HK-2 (cell line): ENCODE data around the gene INTS6.

Experiments
- DNase-seq: peaks from one replicate; pipeline ENCODE4 v3.0.0-alpha.2; 2018; ENCODE audit not compliant: unreplicated experiment

Gene INTS6

DNA sequence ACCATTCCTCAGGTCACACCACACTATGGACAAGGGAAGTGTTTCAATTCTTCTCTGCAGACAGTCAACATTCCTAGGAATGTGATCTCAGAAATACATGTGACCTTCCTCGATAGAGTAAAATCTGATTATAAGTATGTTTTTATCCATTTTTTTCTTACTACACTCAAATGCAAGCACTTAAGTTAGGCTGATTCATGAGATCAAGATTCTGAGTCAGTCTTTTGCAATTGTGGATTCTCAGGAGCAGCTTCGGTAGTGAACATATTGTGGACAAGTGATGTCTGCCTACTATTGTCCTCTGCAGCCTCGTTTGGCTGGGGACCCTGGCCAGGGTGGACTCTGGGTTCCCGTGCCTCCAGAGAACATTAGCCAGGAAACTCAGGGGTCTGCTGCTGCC is 110.1 kb downstream of the INTS6 start:
- DNase-seq = no peak

DNA sequence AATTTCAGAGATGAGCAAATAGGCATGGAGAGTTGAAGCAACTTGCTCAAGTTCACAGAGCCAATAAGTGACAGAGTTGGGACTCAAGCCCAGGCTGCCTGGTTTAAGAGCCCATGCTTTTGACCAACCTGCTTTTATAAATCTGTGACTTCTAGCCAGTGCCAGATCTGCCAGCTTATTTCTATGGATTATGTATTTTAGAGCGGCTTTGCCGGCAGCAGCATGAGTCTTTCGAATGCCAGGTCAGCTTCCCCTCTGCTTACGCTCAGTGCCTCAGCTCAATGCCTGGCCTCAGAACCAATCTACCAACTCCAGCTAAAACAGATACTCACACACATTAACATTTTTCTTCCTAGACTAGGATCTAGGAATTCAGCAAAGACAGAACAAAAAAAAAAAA is 111.0 kb downstream of the INTS6 start:
- DNase-seq = no peak

DNA sequence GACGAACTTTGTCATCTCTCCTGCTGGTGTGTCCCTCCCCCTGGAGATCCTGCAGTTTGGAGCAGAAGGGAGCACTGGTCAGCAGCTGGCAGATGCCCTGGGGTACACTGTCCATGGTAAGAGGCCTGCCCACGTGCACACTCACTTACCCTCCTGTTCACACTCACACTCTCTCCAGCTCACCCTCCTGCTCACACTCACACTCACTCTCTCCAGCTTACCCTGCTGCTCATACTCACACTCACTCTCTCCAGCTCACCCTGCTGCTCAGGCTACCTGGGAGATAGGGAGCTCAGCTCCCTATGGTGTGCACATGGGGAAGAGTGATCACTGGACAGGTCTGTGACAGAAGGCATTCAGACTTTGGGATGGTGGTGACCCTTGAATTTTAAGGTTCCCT is 111.6 kb downstream of the INTS6 start:
- DNase-seq = no peak

DNA sequence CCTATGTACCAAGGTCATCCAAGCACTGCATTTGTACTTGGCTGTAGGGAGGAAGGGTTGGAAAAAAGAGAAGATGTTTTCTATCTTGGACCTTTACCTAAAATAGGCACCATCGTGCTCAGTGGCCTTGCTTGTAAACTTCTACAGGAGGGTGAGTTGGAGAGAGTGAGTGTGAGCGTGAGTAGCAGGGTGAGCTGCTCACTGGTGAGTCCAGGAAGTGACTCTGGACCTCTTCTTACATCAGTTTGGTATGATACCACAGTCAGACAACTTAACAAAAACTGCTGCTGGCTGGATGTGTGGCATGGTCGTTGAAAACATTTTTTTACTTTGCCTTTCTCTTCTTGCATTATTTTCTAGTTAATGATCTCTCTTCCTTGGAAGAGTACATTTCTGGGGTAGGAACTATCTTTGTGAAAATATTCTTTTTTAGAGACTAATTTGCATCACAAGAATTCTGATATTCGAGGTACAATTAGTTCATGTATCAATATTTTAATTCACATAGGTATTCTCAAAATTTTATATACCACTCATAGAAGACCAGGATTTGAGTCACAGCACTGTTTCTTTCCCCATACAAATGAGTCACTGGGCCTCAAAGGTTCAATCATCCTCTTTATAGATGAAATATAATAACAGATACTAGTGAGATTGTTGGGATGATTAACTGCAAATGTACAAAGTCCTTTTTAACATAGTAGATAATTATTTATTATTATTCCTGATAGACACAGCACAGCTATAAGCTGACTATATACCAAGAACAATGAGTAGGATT is 112.7 kb downstream of the INTS6 start:
- no peak for DNase-seq

DNA sequence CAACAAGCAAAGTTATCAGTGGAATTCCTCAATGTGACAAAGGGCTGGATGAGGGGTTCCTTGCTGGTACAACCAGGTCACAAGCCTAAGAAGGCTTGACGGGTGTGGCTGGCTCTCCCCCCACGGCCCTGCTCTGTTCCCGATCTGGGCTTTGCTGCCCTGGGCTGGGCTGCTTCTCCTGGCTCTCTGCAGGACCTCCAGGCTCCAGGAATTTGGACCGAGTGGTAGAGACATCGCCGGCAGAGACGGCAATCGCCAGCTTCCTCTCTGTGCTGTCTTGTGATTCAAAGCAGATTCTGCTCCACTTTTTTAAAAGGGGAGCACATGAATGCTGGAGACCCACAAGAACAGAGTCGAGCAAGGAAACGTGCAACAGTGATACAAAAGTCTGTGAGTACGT is 113.5 kb downstream of the INTS6 start, which contains the start of gene SERPINE3:
SERPINE3 (plus strand) TSS at position 338 of the 400 bp plus-strand sequence. CDS start 1,401 bp downstream, outside the sequence.
- no peak for DNase-seq

- no peak for DNase-seq
These were observed 116.1 kb downstream of the INTS6 start for GRCh38 chr13:51336746-51337145.

DNA sequence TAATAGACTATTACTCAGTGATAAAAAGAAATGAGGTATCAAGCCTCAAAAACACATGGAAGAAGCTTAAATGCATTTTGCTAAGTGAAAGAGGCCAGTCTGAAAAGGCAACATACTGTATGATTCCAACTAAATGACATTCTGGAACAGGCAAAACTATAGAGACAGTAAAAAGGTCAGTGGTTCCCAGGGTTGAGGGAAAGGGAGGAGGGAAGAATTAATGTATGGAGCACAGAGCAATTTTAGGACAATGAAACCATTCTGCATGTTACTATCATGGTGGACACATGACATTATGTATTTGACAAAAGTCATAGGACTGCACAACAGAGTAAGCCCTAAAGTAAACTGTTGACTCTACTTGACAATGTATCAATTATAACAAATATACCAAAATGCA is 119.0 kb downstream of the INTS6 start:
- DNase-seq = no peak

DNA sequence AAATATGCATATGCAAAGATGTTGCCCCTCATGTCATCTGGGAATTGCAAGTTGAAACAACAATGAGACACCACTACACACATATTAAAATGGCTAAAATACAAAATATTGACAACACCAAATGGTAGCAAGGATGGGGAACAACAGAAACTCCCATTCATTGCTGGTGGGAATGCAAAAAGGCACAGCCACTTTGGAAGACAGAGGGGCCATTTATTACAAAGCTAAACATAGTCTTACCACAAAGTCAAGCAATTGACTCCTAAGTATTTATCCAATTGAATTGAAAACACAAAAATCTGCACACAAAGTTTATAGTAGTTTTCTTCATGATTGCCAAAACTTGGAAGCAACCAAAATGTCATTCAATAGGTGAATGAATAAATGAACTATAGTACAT is 119.4 kb downstream of the INTS6 start:
- no peak for DNase-seq

- no peak for DNase-seq
These were observed 120.1 kb downstream of the INTS6 start for GRCh38 chr13:51332566-51333361.

- DNase-seq = no peak
These were observed 121.4 kb downstream of the INTS6 start for GRCh38 chr13:51331354-51331861.

DNA sequence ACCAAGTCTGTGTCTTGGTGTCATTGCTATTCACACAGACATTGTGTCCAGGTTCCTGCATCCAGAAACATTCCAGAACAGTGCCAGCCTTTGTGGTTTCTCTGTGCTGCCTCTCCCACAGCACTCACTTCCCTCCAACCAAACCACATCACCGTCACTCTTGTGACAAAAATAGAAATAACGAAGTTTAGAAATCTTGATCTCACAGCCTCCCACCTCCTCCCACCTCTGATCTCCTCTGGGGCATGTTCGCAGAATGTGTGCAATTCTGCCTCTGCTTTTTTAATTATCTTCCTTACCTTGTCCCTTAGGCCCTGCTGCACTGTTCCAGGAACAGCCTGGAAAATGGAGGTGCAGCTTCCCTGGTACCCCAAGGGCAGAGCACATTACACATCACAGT is 122.0 kb downstream of the INTS6 start:
- DNase-seq = no peak

- no peak for DNase-seq
These were observed 123.2 kb downstream of the INTS6 start for GRCh38 chr13:51329606-51330005.

GRCh38 chr13:51328488-51328887 is 124.3 kb downstream of the INTS6 start:
- DNase-seq = no peak

DNA sequence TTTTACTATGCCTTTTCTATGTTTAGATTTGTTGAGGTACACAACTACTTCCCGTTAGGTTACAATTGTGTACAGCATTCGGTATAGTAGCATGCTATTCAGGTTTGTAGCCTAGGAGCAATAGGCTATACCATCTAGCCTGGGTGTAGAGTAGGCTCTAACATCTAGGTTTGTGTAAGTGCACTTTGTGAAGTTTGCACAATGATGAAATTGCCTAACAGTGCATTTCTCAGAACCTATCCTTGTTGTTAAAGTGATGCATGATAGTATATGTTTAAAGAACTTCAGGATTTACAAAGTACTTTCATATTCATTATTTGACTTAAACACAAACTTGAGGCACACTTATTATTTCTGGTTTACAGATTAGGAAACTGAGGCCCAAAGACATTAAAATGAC is 124.9 kb downstream of the INTS6 start:
- no peak for DNase-seq

DNA sequence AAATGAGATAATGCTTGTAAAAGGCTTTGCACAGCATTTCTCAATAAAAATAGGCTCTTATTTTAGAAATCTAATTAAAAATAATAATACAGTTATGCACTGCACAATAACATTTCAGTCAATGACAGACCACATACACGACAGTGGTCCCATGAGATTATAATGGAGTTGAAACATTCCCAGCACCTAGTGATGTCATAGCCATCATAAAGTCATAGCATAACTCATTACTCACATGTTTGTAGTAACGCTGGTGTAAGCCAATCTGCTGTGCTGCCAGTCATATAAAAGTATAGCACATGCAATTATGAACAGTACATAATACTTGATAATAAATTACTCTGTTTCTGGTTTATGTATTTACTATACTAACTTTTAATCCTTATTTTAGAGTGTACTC is 126.1 kb downstream of the INTS6 start:
- no peak for DNase-seq

- no peak for DNase-seq
These were observed 127.0 kb downstream of the INTS6 start for GRCh38 chr13:51325837-51326236.

- DNase-seq = no peak
These were observed 128.0 kb downstream of the INTS6 start for GRCh38 chr13:51324714-51325420.

- DNase-seq = no peak
These were observed 128.9 kb downstream of the INTS6 start for GRCh38 chr13:51323824-51324511.

DNA sequence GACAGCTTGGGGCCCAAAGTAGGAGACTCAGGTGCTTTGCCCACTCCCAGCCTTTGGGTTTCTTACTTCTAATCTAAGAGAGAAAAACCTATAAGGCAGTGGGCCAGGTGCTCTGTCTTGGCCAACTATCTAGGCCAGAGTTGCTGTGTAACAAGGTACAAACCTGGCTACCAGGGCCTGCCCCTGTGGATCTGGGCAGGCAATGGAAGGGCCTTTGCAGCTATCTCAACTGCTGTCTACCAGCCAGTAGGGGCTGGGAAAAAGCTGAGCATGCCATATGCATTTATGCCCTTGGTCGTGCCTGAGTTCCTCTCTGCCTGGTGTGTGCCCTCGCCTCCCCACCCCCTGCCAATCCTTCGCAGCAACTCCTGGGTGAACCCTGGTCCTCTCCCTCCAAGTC is 130.0 kb downstream of the INTS6 start:
- no peak for DNase-seq

DNA sequence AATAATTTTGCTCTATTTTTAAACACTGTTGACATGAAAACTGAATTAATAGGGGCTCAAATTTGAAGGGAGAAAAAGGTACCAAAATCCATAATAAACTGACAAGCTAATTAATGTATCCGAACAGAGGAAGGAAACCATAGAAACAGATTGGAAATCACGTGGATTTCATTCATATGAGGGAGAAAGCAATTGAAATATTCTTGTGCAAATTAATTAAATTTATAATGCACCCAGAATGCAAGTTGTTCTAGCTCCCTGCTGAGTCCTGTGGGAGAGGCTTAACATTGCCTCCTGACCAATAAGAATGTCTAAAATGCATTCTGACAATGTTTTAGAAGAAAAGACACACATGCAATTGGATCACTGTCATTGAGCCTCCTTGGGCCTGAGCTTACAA is 131.0 kb downstream of the INTS6 start:
- DNase-seq = no peak

GRCh38 chr13:51318876-51319275 is 134.0 kb downstream of the INTS6 start:
- DNase-seq = no peak

- no peak for DNase-seq
These were observed 134.8 kb downstream of the INTS6 start for GRCh38 chr13:51318015-51318414.
